GM23338 (cell line): ENCODE measurements around the gene REPIN1. TPM values are rescaled to one million over a fixed set of nuclear protein-coding genes. Genes with fewer than 3 reads are reported as not detected.

Experiments used
- ATAC-seq: fragments of 200-7000 bp; cut with Tn5 transposase; 3 replicates; pipeline ENCODE4 v1.9.1; 2020
- DNase-seq: peaks from one replicate; pipeline ENCODE4 v3.0.0-alpha.2; 2015; ENCODE audit warnings: low spot score
- H2AFZ ChIP-seq: fragments of 200-600 bp; sonication (generic); 2 replicates; pipeline ENCODE4 v1.8.0; 2016; ENCODE audit warnings: antibody characterized with exemption, mild to moderate bottlenecking, moderate library complexity
- H3F3A ChIP-seq: fragments of 200-600 bp; sonication (generic); replicated peaks from 2 replicates; pipeline ENCODE4 v1.8.0; 2017; ENCODE audit warnings: antibody characterized with exemption, mixed run types, low read depth
- H3K27ac ChIP-seq: fragments of 200-600 bp; sonication (generic); 2 replicates; pipeline ENCODE4 v1.6.1; 2016; ENCODE audit warnings: low read depth
- H3K27me3 ChIP-seq: fragments of 200-600 bp; sonication (generic); 2 replicates; pipeline ENCODE4 v1.8.0; 2016; ENCODE audit warnings: mild to moderate bottlenecking, mixed run types, moderate library complexity; ENCODE audit not compliant: insufficient read depth
- H3K36me3 ChIP-seq: fragments of 200-600 bp; sonication (generic); 2 replicates; pipeline ENCODE4 v1.8.0; 2016; ENCODE audit warnings: mild to moderate bottlenecking; ENCODE audit not compliant: insufficient read depth
- H3K4me1 ChIP-seq: fragments of 200-600 bp; sonication (generic); 2 replicates; pipeline ENCODE4 v1.8.0; 2016; ENCODE audit warnings: mild to moderate bottlenecking, moderate library complexity; ENCODE audit not compliant: insufficient read depth
- H3K4me2 ChIP-seq: fragments of 200-600 bp; sonication (generic); 2 replicates; pipeline ENCODE4 v1.7.1; 2017; ENCODE audit warnings: mixed run types
- H3K4me3 ChIP-seq: fragments of 200-600 bp; sonication (generic); 2 replicates; pipeline ENCODE4 v1.6.1; 2016; ENCODE audit warnings: mixed run types
- H3K79me2 ChIP-seq: fragments of 200-600 bp; sonication (generic); replicated peaks from 2 replicates; pipeline ENCODE4 v1.8.0; 2017; ENCODE audit warnings: mild to moderate bottlenecking; ENCODE audit not compliant: insufficient read depth
- H3K9me2 ChIP-seq: fragments of 200-600 bp; sonication (generic); 2 replicates; pipeline ENCODE4 v1.8.0; 2017; ENCODE audit not compliant: insufficient read depth
- H4K20me1 ChIP-seq: fragments of 200-600 bp; sonication (generic); replicated peaks from 2 replicates; pipeline ENCODE4 v1.8.0; 2017; ENCODE audit warnings: mild to moderate bottlenecking; ENCODE audit not compliant: insufficient read depth
- H3K27ac Mint-ChIP-seq: 2 replicates; pipeline ENCODE4 v1.8.0; 2020; ENCODE audit warnings: inconsistent platforms, mild to moderate bottlenecking, moderate library complexity, mixed read lengths
- H3K27me3 Mint-ChIP-seq: 3 replicates; pipeline ENCODE4 v1.8.0; 2022; ENCODE audit warnings: low read depth, mild to moderate bottlenecking, moderate library complexity, mixed read lengths, inconsistent platforms; ENCODE audit not compliant: insufficient read depth, poor library complexity
- H3K36me3 Mint-ChIP-seq: 3 replicates; pipeline ENCODE4 v1.8.0; 2021; ENCODE audit warnings: low read depth, mild to moderate bottlenecking, inconsistent platforms, moderate library complexity, mixed read lengths
- H3K4me1 Mint-ChIP-seq: 3 replicates; pipeline ENCODE4 v1.8.0; 2020; ENCODE audit warnings: mild to moderate bottlenecking, inconsistent platforms, mixed read lengths
- H3K4me3 Mint-ChIP-seq: 3 replicates; pipeline ENCODE4 v1.8.0; 2021; ENCODE audit warnings: moderate library complexity, mild to moderate bottlenecking, inconsistent platforms, mixed read lengths
- H3K9me3 Mint-ChIP-seq: 3 replicates; pipeline ENCODE4 v1.8.0; 2020; ENCODE audit warnings: moderate library complexity, mild to moderate bottlenecking, inconsistent platforms, mixed read lengths
- CREB1 ChIP-seq: fragments of 250-450 bp; sonication (Bioruptor Pico); IDR thresholded peaks from 2 replicates; pipeline ENCODE4 v1.5.0; 2020; ENCODE audit warnings: low read depth, mild to moderate bottlenecking, moderate library complexity
- CTCF ChIP-seq, 2 experiments: fragments of 200-600 bp in 1 of 2; sonication (generic) in 1 of 2; conservative IDR thresholded peaks; 2 replicates each; pipeline versions ENCODE4 v1.5.1 to v1.6.1; 2016 to 2017; ENCODE audit warnings: antibody characterized with exemption in 2 of 2, low read depth in 2 of 2, mild to moderate bottlenecking in 2 of 2, moderate library complexity in 1 of 2
- ETS1 ChIP-seq: IDR thresholded peaks from 2 replicates; pipeline ENCODE4 v1.6.1; 2016; ENCODE audit warnings: antibody characterized with exemption
- EZH2 ChIP-seq: fragments of 200-600 bp; sonication (generic); IDR thresholded peaks from one replicate; pipeline ENCODE4 v1.8.0; 2017; ENCODE audit warnings: antibody characterized with exemption, mild to moderate bottlenecking, low read depth; ENCODE audit not compliant: unreplicated experiment
- EZH2phosphoT487 ChIP-seq: fragments of 200-600 bp; sonication (generic); IDR thresholded peaks from one replicate; pipeline ENCODE4 v1.8.1; 2018; ENCODE audit warnings: antibody characterized with exemption; ENCODE audit not compliant: unreplicated experiment
- JUNB ChIP-seq: IDR thresholded peaks from one replicate; pipeline ENCODE4 v1.6.1; 2016; ENCODE audit warnings: antibody characterized with exemption; ENCODE audit not compliant: unreplicated experiment
- NANOG ChIP-seq: IDR thresholded peaks from 2 replicates; pipeline ENCODE4 v1.6.1; 2016; ENCODE audit warnings: antibody characterized with exemption, borderline replicate concordance
- POLR2AphosphoS5 ChIP-seq: IDR thresholded peaks from 2 replicates; pipeline ENCODE4 v1.6.1; 2016; ENCODE audit warnings: antibody characterized with exemption, low read depth
- STAT1 ChIP-seq: IDR thresholded peaks from one replicate; pipeline ENCODE4 v1.6.1; 2016; ENCODE audit warnings: antibody characterized with exemption; ENCODE audit not compliant: unreplicated experiment
- ZNF114 ChIP-seq: fragments of 250-450 bp; sonication (Bioruptor Pico); IDR thresholded peaks from 2 replicates; pipeline ENCODE4 v1.5.0; 2020; ENCODE audit warnings: mild to moderate bottlenecking, moderate library complexity
- ZNF331 ChIP-seq: fragments of 250-450 bp; sonication (Bioruptor Pico); IDR thresholded peaks from 2 replicates; pipeline ENCODE4 v1.5.0; 2020; ENCODE audit warnings: low read depth, mild to moderate bottlenecking, moderate library complexity
- polyA plus RNA-seq: library from polyadenylated mRNA; unstranded; fragments of >200 nt; fragmentation: Nextera tagmentation; extraction: Ambion mirVana; gene quantifications from 2 replicates; pipeline ENCODE4 v1.2.1, GENCODE V29; 2016
- total RNA-seq: library from RNA; depleted of rRNA; stranded (reverse); fragments of >200 nt; shearing (Covaris generic); gene quantifications from 2 replicates; pipeline ENCODE4 v1.2.3, GENCODE V29; 2014
- TF ChIP-seq, protein P1 (sequence below): fragments of 250-450 bp; sonication (Bioruptor Pico); IDR thresholded peaks from 2 replicates; pipeline ENCODE4 v1.5.0; 2020; ENCODE audit warnings: mild to moderate bottlenecking, moderate library complexity
- TF ChIP-seq, protein P2 (sequence below): IDR thresholded peaks from one replicate; pipeline ENCODE4 v1.6.1; 2018; ENCODE audit warnings: antibody characterized with exemption; ENCODE audit not compliant: unreplicated experiment

Gene REPIN1
- total and polyA plus RNA-seq, 2 experiments from 2014 or later: 29.8 to 156 TPM

- peaks cover 18% of the 10 kb centered on the region for H3K27me3 Mint-ChIP-seq
- Histone ChIP-seq H3K4me2 (no peak overlapping the region), H3K27me3 (no peaks in the 10 kb centered on the region), H3K36me3 (peaks cover 5% of the 10 kb centered on the region; the same call in 1 of the 2 replicates), H3K79me2 (peaks cover 6% of the 10 kb centered on the region), H2AFZ (no peak overlapping the region), H3K9me2 (no peaks in the 10 kb centered on the region), H3F3A (0 out of 2 replicates have a peak, but pooled peaks cover 1% of the 10 kb centered on the region), H4K20me1 (no peaks in the 10 kb centered on the region), H3K27ac (no peak overlapping the region), H3K4me1 (peaks cover 2% of the 10 kb centered on the region), H3K4me3 (no peak overlapping the region)
- peaks cover 52% of the 10 kb centered on the region for H3K36me3 Mint-ChIP-seq
- TF ChIP-seq EZH2phosphoT487 (no peak), POLR2AphosphoS5 (no peak), CTCF (conservative IDR thresholded peaks at IDR 0.05; ENCODE audit: low read depth in 2 of 2) (no peak), ZNF331 (CRISPR knock-in tag) (no peak), CREB1 (CRISPR knock-in tag) (no peak), ZNF114 (CRISPR knock-in tag) (no peak), STAT1 (no peak), JUNB (no peak), NANOG (no peak), EZH2 (no peak), ETS1 (no peak)
- TF ChIP-seq, protein P1, sequence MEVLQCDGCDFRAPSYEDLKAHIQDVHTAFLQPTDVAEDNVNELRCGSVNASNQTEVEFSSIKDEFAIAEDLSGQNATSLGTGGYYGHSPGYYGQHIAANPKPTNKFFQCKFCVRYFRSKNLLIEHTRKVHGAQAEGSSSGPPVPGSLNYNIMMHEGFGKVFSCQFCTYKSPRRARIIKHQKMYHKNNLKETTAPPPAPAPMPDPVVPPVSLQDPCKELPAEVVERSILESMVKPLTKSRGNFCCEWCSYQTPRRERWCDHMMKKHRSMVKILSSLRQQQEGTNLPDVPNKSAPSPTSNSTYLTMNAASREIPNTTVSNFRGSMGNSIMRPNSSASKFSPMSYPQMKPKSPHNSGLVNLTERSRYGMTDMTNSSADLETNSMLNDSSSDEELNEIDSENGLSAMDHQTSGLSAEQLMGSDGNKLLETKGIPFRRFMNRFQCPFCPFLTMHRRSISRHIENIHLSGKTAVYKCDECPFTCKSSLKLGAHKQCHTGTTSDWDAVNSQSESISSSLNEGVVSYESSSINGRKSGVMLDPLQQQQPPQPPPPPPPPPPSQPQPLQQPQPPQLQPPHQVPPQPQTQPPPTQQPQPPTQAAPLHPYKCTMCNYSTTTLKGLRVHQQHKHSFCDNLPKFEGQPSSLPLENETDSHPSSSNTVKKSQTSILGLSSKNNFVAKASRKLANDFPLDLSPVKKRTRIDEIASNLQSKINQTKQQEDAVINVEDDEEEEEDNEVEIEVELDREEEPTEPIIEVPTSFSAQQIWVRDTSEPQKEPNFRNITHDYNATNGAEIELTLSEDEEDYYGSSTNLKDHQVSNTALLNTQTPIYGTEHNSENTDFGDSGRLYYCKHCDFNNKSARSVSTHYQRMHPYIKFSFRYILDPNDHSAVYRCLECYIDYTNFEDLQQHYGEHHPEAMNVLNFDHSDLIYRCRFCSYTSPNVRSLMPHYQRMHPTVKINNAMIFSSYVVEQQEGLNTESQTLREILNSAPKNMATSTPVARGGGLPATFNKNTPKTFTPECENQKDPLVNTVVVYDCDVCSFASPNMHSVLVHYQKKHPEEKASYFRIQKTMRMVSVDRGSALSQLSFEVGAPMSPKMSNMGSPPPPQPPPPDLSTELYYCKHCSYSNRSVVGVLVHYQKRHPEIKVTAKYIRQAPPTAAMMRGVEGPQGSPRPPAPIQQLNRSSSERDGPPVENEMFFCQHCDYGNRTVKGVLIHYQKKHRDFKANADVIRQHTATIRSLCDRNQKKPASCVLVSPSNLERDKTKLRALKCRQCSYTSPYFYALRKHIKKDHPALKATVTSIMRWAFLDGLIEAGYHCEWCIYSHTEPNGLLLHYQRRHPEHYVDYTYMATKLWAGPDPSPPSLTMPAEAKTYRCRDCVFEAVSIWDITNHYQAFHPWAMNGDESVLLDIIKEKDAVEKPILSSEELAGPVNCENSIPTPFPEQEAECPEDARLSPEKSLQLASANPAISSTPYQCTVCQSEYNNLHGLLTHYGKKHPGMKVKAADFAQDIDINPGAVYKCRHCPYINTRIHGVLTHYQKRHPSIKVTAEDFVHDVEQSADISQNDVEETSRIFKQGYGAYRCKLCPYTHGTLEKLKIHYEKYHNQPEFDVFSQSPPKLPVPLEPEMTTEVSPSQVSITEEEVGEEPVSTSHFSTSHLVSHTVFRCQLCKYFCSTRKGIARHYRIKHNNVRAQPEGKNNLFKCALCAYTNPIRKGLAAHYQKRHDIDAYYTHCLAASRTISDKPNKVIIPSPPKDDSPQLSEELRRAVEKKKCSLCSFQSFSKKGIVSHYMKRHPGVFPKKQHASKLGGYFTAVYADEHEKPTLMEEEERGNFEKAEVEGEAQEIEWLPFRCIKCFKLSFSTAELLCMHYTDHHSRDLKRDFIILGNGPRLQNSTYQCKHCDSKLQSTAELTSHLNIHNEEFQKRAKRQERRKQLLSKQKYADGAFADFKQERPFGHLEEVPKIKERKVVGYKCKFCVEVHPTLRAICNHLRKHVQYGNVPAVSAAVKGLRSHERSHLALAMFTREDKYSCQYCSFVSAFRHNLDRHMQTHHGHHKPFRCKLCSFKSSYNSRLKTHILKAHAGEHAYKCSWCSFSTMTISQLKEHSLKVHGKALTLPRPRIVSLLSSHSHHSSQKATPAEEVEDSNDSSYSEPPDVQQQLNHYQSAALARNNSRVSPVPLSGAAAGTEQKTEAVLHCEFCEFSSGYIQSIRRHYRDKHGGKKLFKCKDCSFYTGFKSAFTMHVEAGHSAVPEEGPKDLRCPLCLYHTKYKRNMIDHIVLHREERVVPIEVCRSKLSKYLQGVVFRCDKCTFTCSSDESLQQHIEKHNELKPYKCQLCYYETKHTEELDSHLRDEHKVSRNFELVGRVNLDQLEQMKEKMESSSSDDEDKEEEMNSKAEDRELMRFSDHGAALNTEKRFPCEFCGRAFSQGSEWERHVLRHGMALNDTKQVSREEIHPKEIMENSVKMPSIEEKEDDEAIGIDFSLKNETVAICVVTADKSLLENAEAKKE: no peak
- TF ChIP-seq, protein P2, sequence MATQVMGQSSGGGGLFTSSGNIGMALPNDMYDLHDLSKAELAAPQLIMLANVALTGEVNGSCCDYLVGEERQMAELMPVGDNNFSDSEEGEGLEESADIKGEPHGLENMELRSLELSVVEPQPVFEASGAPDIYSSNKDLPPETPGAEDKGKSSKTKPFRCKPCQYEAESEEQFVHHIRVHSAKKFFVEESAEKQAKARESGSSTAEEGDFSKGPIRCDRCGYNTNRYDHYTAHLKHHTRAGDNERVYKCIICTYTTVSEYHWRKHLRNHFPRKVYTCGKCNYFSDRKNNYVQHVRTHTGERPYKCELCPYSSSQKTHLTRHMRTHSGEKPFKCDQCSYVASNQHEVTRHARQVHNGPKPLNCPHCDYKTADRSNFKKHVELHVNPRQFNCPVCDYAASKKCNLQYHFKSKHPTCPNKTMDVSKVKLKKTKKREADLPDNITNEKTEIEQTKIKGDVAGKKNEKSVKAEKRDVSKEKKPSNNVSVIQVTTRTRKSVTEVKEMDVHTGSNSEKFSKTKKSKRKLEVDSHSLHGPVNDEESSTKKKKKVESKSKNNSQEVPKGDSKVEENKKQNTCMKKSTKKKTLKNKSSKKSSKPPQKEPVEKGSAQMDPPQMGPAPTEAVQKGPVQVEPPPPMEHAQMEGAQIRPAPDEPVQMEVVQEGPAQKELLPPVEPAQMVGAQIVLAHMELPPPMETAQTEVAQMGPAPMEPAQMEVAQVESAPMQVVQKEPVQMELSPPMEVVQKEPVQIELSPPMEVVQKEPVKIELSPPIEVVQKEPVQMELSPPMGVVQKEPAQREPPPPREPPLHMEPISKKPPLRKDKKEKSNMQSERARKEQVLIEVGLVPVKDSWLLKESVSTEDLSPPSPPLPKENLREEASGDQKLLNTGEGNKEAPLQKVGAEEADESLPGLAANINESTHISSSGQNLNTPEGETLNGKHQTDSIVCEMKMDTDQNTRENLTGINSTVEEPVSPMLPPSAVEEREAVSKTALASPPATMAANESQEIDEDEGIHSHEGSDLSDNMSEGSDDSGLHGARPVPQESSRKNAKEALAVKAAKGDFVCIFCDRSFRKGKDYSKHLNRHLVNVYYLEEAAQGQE: no peak
- ATAC-seq (peak; percentile 11; the same call in 1 of the 3 replicates), DNase-seq (no peak)
- H3K27ac Mint-ChIP-seq: no peak overlapping the region
- no peaks in the 10 kb centered on the region; the same call in none of the 3 replicates for H3K9me3 Mint-ChIP-seq
- no peak overlapping the region for H3K4me3 Mint-ChIP-seq
- peaks cover 20% of the 10 kb centered on the region for H3K4me1 Mint-ChIP-seq
Measured at GRCh38 chr7:150412016-150412415, 43.4 kb downstream of the REPIN1 start.
